ENCODE results near the gene KSR1.

The KSR1 gene

DNA sequence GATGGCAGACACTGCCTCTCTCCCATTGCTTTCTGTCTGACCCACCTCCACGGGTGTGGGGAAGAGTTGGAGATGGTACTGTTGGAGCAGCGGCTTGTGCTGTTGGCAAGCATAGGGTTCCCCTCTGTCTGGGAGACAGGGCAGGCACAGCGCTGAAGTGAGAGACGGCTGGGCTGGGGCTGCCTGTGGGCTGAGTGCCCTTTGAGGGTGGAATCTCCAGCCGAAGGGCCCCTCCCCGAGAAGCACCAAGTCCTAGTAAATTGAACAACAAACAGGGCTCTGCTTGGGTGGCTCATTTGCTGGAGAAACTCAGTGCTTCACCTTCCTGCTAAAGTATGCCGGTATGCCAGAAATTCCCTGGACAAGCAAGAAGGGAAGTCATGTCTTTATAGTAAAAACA is 79.7 kb downstream of the KSR1 start:
- TF ChIP-seq, protein P1, sequence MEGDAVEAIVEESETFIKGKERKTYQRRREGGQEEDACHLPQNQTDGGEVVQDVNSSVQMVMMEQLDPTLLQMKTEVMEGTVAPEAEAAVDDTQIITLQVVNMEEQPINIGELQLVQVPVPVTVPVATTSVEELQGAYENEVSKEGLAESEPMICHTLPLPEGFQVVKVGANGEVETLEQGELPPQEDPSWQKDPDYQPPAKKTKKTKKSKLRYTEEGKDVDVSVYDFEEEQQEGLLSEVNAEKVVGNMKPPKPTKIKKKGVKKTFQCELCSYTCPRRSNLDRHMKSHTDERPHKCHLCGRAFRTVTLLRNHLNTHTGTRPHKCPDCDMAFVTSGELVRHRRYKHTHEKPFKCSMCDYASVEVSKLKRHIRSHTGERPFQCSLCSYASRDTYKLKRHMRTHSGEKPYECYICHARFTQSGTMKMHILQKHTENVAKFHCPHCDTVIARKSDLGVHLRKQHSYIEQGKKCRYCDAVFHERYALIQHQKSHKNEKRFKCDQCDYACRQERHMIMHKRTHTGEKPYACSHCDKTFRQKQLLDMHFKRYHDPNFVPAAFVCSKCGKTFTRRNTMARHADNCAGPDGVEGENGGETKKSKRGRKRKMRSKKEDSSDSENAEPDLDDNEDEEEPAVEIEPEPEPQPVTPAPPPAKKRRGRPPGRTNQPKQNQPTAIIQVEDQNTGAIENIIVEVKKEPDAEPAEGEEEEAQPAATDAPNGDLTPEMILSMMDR (IDR thresholded peaks at IDR 0.05; ENCODE audit: low read depth, low read length, missing control alignments) = no peak
- H3K4me3 ChIP-seq (replicated peaks; ENCODE audit: low read depth, low read length) = no peak overlapping the region

DNA sequence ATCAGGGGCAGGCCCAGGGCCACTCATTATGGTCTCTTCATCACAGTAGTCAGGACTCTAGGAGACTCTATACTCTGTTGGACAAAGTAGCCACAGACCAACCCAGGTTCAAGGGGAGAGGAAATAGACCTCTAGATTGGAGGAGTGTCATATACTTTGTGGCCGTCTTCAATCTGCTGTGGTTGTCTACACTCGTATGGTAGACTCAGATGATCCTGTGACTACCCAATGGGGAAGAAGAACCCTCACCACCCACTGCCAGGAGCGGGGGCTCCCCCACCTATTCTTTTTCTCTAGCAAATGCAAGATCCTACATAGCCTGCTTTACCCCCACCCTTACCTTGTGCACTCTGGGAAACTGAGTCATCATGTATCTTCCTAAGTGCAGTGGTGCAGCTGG is 80.5 kb downstream of the KSR1 start:
- TF ChIP-seq, protein P1 (IDR thresholded peaks at IDR 0.05; ENCODE audit: low read depth, low read length, missing control alignments) = no peak
- no peak overlapping the region for H3K4me3 ChIP-seq (replicated peaks; ENCODE audit: low read depth, low read length)
- no peak for DNase-seq (ENCODE audit: extremely low read depth, low read depth)

More for the DNA sequence above, 79.7 kb downstream of the KSR1 start:
- no peak for DNase-seq (ENCODE audit: extremely low read depth, low read depth)

DNA sequence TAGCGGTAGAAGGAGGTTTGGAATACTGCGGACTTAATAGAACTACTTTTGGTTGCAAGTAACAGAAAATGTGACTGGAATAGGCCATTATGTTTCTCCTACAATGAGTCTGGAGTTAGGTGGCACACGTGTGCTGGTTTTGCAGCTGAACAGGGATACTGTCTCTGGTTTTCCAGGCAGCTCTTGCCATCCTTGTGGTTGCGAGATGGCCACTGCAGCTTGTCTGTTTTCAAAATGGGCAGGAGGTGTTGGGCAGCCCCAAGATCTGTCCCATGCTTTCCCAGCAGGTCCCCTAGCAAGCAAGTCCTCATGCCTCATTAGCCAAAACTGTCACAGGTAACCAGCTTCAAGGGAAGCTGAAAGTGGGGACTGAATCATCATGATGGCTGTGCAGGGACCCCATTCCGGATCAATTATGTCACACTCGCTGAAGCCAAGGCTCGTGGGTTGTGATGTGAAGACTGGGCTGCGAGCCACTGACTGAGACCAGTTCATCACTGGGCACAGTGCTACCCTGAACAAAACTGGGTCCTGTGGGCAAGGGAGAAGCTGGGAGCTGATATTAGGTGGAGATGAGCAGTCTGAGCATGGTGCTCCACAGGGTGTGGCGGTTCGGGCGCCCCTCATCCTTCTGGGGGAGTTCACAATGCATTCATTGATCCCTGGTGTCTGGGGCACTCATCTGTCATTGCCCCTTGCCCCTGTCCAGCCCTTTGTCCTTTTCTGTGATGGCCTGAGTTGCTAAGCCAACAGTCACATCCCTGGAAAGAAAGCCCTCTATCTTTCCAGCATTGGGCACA is 82.1 kb downstream of the KSR1 start:
- DNase-seq (ENCODE audit: extremely low read depth, low read depth) = no peak
- TF ChIP-seq, protein P1 (IDR thresholded peaks at IDR 0.05; ENCODE audit: low read depth, low read length, missing control alignments) = no peak
- H3K4me3 ChIP-seq (replicated peaks; ENCODE audit: low read depth, low read length) = no peak overlapping the region

DNA sequence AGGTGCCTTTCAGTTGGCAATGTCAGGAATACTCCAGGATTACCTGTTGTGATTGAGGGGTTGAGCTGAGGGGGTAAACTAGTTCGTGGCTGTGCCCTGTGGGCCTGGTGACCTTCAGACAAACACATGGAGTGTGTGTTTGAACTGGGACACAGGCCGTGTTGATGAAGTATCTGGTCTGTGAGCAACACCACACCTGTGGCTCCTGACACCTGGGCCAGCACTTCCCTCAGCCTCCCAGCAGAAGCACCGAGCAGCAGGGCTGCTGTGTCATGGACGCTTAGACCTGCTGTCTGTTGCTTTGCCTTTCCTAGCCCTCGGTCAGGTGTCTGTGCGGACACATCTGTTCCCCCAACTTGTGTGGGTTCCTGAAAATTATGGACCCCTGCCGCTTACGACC is 82.9 kb downstream of the KSR1 start:
- TF ChIP-seq, protein P1 (IDR thresholded peaks at IDR 0.05; ENCODE audit: low read depth, low read length, missing control alignments) = no peak
- H3K4me3 ChIP-seq (replicated peaks; ENCODE audit: low read depth, low read length) = no peak overlapping the region
- DNase-seq (ENCODE audit: extremely low read depth, low read depth) = no peak

DNA sequence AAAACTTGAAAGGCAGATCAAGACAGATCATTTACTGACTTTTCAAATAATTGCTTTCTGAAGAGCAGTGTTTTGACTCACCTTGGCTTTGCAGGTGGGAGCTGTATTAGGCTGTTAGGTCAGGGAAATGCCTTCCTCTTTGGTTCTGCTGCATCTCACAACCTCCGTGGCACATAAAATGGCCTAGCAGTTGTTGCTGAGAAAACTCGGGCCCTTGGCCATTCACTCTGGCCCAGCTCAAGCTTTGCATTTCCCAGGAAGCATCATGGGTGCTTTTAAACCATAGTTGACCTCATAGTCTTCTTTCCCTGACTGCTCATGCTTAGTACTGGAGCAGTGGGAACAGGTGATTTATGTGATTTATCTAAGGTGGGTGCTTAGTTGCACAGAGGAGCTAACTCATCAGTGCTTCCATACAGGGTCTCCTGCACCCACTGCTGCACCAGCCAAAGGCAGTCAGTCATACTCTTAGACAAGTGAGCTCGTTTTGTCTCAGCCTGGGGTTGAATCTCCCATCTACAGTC is 83.6 kb downstream of the KSR1 start:
- TF ChIP-seq, protein P1 (IDR thresholded peaks at IDR 0.05; ENCODE audit: low read depth, low read length, missing control alignments) = no peak
- no peak for DNase-seq (ENCODE audit: extremely low read depth, low read depth)
- no peak overlapping the region for H3K4me3 ChIP-seq (replicated peaks; ENCODE audit: low read depth, low read length)

DNA sequence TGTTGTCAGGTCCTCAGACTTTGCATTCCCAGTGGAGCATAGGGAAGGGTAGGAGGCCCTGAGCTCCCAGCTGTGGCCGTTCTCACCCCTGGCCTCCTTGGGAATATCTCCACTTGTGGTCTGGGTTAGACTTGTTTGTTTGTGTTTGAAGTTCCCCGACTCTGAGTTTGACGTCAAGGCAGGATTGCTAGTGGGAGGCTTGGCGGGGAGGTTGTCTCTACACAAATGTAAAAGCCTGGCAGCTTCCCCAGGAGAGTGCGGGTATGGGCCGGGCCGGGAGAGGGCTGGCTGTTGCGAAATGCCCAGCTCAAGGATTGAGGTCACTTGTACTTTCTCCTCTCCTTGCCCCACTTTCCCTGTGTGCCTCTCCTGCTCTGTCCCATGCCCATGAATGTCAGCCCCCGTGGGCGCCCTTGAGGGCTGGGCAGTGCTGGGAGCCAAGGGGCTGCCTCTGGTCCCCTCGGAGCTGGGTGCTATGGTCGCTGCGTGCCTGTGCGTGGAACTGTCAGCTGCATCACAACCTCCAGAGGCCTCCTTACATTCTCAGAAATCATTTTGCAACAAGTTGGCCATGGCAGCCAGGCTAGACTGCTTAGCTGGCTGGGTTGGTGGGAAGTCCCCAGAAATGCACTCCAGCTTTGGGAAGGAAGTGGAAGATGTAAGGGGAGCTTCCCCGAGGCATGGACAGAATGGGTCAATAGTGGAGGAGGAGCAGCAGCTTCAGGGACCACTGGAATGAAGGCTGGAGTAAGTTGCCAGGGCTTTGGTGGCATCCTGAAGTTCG is 84.3 kb downstream of the KSR1 start:
- peak; percentile 55 for DNase-seq (ENCODE audit: extremely low read depth, low read depth)
- H3K4me3 ChIP-seq (replicated peaks; ENCODE audit: low read depth, low read length) = no peak overlapping the region

More for the DNA sequence above, 84.3 kb downstream of the KSR1 start:
- TF ChIP-seq, protein P1 (IDR thresholded peaks at IDR 0.05; ENCODE audit: low read depth, low read length, missing control alignments) = no peak
